Stimulated activated CD4-positive, alpha-beta T cell treated with anti-CD3 and anti-CD28 coated beads, Interleukin-12 subunit alpha, Interleukin-12 subunit beta, amount 100 ng/mL, for 4 hours (primary cell): ENCODE measurements around the gene LARGE1.

Source experiments
- DNase-seq: peaks from one replicate; pipeline ENCODE4 v3.0.0-alpha.2; 2020

LARGE1 gene

DNA sequence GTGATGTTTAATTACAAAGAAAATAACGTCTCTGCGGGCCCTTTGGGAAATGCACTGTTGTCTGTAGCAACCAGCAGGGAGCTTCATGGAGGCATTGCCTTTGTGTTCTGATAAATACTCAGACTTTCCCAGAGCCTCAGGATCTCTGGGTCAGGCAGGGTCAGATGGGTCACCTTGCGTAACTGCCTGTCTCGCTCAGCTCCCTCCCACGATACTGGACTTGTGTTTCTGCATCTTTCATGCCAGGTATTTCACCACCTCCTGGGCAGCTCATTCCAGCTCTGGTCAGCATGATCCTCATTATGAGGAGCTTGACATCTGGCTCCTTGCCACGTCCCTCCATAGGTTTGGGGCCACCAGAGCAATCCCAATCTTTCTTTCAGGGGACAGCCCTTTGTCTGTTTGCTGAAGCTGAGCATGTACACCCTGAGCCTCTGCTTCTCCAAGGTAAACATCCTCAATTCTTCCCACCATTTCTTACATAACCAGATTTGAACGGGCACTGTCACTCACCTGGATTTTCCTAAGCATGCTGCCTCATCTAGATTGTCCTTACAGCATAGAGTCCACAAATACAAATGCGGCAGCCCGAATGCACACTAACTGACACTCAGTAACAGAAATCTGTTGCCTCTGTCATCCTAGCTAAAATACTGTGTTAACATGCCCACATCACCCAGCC, 162.3 kb downstream of the LARGE1 start:
- DNase-seq, result no peak

DNA sequence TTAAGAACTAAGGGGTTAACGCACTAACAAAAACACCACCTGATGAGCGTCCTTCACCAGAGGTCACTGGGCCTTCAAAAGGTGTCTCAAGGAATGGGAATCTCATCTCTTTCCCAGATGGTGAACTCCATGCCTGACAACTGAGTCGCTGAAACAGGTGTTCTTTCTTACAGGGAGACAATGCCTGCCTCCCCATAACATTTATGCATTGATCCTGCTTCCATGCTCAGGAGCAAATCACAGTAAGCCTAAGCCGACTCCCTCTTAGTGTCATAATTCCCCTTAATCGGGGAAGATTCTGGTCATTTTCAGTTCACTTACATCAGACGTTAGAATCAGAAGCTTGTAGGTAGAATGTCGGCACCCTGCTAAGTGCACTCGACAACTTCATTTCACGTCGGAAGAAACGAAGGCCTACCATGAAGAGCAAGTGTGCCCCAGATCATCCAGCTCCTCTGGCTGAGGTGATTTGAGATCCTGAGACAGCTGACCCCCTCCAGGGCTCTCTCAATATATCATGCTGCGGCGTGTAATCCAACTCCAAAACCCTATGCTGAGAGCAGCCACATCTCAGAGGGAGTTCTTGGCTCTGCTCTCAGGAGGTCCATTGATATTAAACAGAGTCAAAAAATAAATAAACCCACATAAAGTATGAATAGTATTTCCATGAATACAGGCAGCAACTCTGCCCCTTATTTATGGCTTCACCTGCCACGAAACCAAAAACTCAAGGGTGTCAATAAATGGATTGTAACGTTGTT, 163.1 kb downstream of the LARGE1 start:
- DNase-seq, result no peak

DNA sequence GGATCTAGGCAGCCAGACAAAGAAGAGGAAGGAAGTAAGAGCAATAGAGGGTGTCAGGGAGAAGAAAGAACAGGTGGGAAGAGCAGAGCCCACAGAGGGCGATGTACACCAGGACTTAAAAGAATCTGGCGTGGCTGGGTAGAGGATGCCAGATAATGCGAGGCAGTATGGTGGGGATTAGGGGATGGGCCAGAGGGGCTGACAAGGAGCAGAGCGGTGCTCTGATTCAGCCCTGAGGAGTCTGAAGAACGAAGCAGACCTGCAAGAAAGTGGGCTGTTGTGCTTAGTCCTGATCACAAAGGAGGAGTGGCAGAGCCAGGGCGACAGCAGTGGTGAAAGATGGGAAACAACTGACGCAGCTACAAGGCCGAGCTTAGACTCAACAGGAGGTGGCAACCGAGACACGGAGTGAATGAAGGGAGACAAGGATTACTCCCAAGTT, 163.7 kb downstream of the LARGE1 start:
- no peak for DNase-seq

DNA sequence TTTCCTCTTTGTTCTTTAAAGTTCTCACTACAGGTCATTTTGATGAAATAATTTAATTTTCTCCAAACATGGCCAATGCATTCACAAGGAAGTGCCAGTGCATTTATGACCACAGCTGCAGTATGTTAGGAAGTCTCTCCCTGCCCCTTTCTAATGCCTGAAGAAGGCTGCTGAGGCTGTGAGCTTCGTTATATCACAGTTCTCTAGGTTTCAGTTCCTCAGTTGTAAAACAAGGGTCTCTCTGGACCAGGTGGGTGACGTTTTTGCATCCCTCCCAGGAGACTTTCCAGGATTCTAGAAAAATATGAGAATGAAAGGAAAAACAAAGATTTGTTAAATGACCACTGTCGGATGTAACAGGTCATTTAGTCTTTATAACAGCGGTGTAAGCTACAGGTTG, 171.6 kb downstream of the LARGE1 start:
- DNase-seq, result no peak

DNA sequence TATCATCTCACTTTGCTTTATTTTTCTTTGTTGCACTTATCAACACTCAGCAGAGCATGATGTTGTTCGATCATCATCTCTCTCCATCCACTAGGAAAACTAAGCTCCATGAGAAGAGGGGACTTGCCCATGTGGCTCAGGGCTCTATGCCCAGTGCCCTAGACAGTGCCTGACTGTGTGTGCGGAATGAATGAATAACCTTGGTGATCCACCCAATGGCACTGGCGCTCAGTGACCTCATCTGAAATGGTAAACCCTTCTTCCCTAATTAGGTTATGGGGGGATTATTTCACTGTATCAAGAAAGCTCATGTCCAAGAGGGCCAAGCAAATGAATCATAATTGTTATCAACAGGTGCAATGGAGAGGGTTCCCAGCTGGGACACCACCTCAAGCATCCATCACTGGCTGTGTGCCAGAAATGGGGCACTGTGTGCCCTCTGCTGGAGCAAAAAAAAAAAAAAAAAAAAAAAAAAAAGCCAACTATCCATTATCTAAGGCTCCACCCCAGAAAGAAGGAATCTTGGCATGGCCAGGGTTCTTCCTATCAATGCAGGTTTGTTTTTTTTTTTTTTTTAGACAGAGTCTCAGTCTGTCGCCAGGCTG, 172.6 kb downstream of the LARGE1 start:
- DNase-seq, result no peak

DNA sequence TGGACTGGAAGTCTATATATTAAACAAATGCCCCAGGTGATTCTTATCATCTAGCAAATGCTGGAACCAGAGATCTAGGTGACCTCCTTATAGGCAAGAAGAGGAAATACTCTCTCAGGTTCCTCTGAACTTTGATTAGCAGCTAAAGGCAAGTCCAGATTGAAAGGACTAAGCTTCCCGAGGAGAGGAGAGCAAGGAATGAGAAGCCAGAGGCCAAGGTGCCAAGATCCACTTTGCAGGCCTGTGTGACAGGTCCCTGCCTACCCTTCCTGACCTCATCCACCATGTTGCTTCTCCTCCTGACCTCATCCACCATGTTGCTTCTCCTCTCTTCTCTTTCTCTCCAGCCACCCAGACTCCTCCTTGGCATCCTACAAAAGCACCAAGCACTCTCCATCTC, 173.2 kb downstream of the LARGE1 start:
- DNase-seq, result no peak

DNA sequence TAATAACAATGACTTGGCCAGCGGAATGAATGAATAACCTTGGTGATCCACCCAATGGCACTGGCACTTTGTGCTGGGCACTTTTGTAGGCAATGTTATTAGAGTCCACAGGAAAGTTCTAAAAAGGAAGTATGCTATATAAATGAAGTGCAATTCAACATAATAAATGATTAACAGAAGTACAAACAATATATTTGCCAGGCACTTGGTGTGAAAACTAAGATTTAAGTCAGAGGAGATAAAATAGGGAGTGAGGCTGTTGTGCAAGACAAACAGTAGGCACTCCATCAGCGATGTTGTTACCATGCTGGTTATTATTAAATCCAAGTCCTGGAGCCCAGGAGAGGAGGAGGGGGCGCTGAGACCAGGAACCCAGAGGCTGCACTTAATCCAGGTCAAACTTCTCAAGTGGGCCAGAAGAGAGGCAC, 173.8 kb downstream of the LARGE1 start:
- DNase-seq, result no peak

DNA sequence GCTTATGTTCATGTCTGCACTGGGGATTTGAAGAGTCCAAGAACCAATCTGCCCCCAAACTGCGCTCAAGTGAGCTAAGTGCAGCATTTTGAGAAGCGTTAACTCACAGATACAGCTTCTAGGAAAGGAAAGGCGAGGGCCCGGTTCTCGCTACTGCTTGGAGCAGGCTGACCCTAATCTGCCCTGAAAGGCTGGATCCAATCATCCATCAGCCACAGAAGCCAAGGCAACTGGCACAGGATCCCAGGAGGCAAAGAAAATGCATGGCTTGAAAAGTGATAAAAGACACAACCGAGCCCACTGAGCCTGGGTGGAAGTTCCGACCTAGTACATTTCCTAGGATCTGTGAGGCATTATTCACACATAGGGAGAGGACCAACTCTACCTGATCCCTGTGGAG, 174.8 kb downstream of the LARGE1 start:
- no peak for DNase-seq

DNA sequence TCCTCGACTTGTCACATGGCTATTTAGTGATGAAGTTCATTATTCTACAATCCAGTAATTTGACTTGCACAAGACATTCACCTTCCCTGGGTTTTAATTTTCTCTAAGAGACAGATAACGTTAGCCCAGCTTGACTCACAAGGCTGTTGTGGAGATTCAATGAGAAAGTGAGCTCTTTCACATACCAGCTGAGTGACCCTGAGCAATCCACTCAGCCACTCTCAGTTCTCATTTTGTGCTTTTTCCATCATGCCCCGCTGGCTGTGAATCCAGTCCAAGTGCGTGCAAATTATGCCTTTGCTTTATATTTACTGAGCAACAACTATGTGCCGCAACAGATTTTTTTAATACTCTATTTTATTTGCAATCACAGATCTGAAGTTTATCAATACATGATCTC, 176.5 kb downstream of the LARGE1 start:
- no peak for DNase-seq

DNA sequence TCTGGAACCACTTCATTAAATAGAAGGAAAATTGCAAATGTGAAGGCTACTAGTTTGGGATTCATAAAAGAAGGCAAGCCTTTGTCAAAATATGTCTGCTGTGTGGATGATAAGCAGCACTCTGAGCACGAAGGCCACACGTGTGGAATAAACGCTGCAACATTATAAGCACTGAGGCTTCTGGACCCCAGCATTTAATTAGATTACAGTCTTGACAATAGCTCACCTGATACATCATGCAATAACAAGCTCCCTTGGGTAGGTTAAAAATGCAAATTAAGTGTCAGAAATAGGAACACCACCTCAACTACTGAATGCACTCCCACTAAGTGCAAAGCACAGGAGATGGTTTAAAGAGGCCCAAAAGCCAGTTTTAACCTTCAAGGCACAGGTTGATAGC, 179.3 kb downstream of the LARGE1 start:
- DNase-seq, result no peak

DNA sequence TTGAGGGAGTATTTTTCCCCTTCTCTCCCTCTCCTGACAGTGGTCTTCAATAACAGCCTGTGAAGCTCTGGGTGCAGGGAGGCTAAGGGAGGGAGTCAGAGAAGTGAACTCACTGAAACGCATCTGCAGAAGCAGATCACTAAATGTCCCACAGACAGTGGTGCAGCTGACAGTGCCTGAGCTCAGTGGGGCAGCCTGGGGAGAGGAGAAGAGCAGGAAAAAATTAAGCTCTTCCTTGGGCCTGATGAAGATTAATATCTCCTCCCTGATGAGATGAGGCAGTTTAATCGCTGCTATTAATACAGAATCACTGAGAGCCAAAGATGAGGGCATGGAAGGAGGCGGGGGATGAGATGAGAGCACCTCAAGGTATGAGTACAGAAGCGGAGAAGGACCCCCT, 180.8 kb downstream of the LARGE1 start:
- DNase-seq, result no peak

DNA sequence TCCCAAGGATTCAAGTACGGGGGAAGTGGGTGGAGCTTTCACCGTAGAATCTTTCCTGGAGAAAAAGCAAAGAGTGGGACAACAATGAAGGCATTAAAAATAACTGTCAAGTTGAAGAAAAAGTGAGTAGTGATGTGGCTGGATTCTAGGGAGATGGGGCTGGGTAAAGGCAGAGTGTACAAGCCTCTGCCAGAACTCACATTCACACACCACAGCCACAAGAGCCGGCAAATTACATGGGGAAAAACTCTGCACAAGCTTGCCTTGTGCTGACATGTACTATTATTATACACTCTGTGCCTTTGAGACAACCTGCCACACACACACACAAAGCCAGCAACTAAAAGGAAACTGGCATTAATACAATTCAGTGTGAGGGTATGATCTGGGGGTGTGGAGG, 182.6 kb downstream of the LARGE1 start:
- DNase-seq, result no peak

DNA sequence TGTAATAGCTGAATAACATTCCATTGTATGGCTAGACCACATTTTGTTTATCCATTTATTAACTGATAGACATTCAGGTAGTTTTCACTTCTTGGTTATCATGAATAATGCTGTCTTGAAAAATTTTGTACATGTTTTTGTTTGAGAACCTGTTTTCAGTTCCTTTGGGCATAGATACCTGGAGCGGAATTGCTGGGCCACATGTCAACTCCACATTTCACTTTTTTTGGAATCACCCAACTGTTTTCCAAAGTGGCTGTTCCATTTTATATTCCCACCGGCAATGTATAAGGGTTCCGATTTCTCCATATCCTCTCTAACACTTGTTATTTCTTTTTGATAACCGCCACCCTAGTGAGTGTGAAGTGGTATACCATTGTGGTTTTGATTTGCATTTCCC, 184.3 kb downstream of the LARGE1 start:
- DNase-seq, result no peak

DNA sequence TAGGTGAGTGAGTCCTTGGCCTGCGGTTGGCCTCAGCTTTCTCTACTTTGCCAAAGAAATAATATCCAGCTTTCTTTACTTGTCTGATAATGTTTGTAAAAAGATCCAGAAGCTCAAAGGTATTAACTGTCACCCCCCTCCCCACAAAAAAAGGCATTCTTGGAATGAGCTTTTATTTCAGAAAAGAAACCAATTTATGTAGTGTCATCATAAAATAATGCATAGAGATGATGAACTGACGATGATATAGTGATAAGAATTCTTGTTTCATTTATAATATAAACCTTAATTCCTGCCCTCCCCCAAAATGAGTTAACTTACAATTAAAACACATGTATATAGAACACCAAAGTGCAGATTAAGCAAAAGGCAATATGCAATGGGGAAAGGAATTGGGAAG, 191.4 kb downstream of the LARGE1 start:
- no peak for DNase-seq

DNA sequence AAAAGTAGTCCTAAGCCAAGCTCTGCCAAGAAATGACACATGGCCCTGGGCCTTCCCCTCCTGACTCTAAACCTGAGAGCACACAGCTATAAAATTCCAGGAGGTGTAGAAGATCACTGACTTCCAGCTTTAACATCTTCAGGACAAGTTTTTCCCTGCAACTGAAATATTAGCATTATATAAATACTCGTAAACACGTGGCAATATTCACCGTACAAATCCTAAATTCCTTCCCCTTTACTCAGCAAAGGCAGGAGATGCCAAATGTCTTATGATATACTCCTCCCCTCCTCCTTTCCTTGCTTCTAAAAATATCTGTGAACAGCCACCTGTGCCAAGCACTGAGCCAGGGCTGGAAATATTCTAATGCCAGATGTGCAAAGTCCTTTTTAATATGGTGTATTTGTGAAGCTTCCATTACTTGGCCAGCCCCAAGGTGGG, 194.0 kb downstream of the LARGE1 start:
- no peak for DNase-seq

DNA sequence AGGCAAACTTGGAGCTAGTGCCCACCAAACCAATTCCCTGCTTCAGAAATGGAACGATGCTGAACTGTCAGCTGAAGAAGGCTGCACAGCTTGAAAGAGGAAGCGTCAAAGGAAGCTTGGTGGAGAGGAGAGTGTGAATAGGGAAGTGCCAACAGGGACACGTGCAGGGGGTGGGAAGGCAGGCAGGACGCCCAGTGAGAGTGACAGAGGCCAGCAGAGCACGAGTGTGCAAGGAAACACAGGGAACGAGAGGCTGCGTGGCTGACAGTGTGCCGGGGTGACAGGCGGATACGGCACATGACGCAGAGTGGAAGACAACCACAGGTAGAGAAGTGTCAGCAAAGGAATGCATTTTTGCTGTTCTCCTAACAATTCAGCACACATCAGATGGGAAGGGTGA, 196.4 kb downstream of the LARGE1 start:
- no peak for DNase-seq

DNA sequence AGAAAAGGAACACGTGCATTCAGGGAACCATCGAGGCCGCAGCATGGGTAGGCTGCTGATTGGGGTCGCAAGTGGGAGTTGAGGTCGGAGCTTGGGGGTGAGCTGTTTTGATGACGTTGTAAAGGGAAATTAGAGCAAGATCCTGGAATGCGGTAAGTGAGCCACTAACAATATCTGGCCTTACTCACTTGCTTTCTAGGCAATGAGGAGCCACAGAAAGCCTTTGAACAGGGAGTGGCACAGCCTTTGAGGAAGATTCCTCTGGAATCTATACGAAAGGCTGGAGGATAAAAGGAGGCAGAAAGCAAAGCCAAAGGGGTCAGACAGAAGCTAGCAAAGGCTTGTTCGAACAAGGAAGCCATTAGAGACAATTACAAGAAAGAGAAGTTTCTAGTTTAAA, 197.5 kb downstream of the LARGE1 start:
- no peak for DNase-seq

DNA sequence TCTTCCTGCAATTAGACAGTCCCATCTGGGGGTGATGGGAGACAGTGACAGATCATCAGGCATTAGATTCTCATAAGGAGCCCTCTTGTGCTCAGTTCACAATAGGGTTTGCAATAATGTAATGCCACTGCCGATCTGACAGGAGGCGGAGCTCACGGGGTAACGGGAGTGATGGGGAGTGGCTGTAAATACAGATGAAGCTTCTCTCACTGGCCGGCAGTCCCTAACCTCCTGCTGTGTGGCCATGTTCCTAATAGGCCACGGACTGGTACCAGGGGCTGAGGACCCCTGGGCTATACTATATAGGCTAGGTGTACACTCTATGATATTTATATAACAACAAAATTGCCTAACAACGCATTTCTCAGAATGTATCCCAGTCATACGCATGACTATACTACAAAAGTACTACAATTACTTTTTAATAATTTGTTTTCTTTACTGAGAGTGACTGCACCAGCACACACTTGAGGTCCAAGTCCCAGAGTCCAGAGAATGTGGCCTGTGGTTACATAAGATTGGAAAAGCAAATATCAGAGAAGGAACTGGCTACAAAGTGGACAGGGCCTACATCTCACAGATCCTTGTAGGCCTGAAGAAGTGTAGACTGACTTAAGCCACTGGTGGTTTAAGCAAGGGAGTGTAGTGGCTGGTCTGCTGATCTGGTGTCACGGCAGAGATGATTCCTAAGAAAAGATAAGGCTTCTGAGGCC, 200.0 kb downstream of the LARGE1 start:
- DNase-seq, result no peak

DNA sequence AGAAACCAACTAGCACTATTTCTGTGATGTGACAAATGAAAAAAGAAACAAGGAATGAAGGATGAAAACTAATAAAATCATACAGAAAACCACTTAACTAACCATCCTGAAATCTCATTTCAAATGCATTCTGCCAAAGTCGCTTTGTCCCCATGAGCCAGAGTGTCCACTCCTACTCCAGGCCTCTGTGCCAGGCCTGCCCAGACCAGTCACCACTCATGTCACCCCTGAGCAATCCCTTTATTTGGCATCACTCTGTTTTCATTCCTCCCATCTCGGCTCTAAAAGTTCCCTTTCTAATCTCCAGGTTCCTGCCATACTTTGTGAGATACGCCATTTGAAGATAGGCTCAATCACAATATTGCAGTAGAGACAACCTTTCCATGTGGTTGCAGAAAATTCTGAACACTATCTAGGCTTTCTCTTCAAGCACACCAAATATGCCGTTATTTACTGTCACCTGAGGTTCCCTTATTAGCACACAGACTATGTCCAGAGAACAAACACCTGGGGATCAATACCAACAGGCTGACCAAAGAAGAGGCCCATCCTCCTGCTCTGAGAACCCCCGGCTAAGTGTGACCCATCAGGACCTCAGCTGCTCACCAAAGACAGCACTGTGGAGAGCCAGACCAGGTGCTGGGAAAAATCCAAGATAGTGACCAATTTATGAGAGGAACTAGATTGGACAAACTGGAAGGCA, 202.4 kb downstream of the LARGE1 start:
- DNase-seq, result no peak

DNA sequence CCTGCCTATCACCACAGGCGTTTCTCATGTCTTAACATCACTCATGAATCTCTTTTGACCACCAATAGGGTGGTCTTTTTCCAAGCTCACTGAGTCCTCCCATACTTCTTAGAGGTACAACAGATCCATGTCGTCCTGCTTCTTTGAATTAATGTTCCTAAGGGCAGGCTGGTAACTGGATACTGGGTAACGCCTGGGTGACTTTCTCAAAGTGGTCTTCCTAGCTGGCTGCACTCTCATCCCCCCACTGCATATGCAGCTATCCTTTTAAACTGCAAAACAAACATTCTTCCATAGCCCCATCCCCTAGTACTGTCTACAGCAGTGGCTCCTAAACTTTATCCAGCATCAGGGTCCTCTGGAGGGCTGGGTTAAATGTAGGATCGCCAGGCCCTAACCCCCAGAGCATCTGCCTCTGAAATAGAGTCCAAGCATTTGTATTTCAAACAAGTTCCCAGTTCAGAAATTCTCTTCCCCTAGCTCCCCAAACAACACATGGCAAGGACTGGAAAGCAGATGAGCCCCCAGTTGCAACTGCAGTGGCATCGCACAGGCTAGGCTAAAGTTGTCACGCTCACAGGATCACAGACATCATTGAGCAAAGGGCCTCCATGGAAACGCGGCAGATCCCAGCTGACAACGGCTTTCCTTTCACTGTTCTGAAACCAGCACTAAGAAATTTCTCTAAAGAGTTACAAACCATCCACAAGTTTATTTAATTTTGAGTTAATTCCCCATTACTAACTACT, 204.9 kb downstream of the LARGE1 start:
- DNase-seq, result no peak

DNA sequence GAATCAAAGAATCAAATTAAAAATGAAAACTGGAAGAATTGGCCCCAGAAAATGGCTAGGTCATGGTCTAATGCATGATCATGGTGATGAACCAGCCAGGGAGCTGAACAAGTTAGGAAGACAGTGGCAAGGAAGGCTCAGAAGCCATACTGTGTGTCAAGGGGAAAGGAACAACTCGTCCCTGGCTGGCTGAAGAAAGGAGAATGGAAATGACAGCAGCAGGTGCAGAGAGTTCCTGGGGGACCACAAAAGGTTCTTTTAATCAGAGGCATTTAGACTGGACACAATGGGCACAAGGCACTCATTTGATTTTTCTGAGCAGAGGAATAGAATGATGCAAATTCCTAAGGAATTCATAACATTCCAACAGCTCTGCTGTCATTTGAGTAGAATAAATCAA, 209.9 kb downstream of the LARGE1 start:
- DNase-seq, result no peak

DNA sequence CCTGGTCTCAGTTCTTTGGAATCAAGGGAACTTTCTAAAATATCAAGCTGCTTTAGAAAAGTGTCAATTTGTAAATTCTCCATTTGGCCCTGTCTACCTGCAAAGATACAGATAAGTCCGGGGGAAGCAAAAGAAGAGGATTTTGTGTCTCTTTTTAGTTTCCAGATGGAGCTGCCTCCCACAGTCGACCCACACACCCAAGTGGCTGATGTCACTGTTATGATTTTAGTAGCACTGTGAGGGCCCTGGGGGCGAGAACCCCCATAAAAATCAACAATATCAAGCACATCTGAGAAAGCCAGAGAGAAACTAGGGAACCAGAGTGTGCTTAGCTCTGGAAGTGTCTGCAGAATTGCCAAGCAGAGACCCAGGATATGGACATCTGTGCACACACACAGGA, 212.7 kb downstream of the LARGE1 start:
- DNase-seq, result no peak
